Measurements from ENCODE around the gene KRTAP10-7.
A peak's percentile ranks its signal among the peaks of the same experiment; 100 is the strongest.
"Not testable (repeated sequence)": the region's sequence is repeated elsewhere in the genome, so short reads cannot be mapped to it uniquely, and the experiment has no call there.

The KRTAP10-7 gene

DNA sequence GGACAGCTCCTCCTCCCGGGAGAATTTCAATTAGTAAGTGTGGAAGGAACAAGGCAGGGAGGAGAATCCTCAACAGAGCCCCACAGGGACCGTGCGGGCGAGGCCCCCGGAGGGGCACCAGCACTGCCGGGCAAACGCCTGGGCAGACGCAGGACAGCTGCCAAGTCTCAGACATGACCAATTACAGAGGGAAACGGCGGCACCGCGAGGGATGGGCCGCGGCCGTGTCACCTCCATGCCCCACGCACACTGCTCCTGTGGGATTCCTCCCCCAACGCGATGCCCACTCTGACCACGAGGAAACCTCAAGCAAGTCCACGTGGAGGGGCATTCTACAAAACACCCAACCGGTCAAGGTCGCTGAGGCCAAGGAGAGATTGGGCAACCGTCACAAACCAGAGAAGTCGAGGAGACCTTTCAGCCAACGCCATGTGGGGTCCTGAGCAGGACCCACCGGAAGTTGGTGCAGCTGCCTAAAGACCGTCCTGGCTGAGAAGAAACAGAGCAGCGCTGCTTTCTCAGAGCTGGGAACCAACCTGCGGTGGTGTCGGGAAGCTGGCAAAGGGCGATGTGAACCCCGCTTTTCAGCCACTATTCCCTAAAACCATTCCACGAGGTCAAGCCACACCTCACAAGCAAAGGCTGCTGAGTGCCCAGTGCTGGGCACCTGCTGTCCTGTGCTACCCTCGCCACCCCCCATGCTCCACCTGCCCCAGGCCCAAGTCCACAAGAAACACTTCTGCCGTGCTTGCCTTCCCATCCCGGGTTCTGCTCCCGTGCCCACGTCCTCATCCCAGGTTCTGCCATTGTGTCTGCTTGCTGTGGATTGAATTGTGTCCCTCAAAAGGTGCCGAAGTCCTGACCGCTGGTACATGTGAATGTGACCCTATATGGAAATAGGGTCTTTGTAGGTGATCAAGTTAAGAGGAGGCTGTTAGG lies 28.3 kb upstream of the KRTAP10-7 start:
- DNase-seq: no peak

DNA sequence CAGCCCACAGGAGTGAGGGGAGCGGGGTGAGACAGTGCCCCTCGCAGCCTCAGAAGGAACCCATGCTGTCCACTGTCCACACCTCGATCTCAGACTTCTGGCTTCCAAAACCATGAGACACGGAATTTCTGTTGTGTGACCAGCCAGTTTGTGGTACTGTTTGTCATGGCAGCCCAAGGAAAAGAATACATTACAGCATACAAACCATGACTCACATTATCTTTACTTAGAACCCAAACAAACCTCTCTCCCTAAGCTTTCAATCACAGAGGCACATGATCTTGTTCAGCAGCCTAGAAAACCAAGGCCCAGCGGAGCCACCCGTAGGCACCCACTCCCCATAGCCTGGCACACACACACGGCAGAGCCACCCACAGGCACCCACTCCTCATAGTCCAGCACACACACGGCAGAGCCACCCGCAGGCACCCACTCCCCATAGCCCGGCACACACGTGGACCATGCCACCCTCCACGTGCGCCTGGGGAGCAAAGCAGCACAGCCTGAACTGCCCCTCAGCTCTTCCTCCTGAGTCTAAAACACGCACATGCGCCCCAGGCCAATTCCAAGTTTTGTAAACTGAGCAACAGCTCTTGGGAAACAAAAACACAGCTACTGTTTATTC lies 27.3 kb upstream of the KRTAP10-7 start:
- DNase-seq: no peak

DNA sequence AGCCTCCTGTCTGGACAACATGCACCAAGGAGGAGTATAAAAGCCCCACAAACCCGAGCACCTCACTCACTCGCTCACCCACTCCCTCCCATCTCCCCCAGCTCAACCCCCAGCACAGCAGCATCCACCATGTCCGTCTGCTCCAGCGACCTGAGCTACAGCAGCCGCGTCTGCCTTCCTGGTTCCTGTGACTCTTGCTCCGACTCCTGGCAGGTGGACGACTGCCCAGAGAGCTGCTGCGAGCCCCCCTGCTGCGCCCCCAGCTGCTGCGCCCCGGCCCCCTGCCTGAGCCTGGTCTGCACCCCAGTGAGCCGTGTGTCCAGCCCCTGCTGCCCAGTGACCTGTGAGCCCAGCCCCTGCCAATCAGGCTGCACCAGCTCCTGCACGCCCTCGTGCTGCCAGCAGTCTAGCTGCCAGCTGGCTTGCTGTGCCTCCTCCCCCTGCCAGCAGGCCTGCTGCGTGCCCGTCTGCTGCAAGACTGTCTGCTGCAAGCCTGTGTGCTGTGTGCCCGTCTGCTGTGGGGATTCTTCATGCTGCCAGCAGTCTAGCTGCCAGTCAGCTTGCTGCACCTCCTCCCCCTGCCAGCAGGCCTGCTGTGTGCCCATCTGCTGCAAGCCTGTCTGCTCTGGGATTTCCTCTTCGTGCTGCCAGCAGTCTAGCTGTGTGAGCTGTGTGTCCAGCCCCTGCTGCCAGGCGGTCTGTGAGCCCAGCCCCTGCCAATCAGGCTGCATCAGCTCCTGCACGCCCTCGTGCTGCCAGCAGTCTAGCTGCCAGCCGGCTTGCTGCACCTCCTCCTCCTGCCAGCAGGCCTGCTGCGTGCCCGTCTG lies 26.6 kb upstream of the KRTAP10-7 start, which contains the start of gene KRTAP10-4:
KRTAP10-4 (plus strand) TSS at position 100 of the 827 bp plus-strand sequence; CDS start at position 130, 30 bp downstream.
- not testable (repeated sequence) for DNase-seq

- no peak for DNase-seq
These were observed 25.7 kb upstream of the KRTAP10-7 start for GRCh38 chr21:44574457-44575306.

GRCh38 chr21:44575307-44576024 lies 24.9 kb upstream of the KRTAP10-7 start:
- DNase-seq: no peak

DNA sequence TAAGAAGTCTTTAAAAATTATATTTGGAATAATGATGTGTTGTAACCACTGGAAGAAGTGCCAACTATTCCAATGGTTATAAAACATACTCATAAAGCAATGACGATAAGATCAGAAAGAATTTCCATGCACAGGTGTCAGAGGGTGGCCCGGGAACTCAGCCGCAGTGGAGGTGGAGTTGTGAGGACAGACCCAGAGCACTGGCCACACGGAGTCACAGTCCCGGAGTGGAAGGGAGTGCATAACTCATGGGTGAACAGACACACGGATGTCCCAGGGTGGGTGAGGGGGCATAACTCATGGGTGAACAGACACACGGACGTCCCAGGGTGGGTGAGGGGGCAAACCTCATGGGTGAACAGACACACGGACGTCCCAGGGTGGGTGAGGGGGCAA lies 24.4 kb upstream of the KRTAP10-7 start:
- DNase-seq: no peak

DNA sequence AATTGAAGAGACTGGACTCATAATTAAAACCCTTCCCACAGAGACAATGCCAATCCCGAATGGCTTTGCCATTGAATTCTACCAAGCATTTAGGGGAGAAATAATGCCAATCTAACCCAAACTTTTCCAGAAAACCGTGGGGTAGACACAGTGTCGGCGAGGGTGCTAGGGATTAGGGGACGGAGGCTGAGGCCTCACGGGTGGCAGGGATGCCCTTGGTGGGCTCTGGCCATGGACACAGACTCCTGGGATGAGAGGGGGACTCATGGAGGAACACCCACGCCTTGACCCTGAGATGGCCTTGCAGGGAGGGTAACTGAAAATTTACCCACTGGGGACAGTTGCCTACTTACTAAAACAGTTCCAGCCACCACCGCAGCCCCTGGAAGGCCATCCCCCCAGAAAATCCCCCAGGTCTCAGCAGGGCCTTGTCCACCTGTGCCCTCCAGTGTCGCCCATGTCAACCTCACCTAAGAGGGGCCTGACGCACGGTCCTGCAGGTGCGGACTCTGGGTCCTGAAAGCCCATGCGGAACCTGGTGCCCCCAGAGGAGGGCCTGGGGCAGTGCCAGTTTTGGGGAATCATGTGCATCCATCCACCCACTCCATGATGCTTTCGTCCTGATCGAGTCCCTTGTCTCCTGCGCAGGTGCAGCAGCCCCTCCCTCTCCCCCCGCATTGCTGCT lies 21.9 kb upstream of the KRTAP10-7 start:
- no peak for DNase-seq

GRCh38 chr21:44579056-44579832 lies 21.2 kb upstream of the KRTAP10-7 start:
- no peak for DNase-seq

GRCh38 chr21:44579833-44580144 lies 20.6 kb upstream of the KRTAP10-7 start:
- DNase-seq: no peak

GRCh38 chr21:44580231-44580821 lies 20.1 kb upstream of the KRTAP10-7 start, which contains the start of gene KRTAP10-5:
KRTAP10-5 (minus strand) TSS chr21:44580604; CDS start chr21:44580578, 26 bp downstream.
- not testable (repeated sequence) for DNase-seq

GRCh38 chr21:44581158-44581557 lies 19.2 kb upstream of the KRTAP10-7 start:
- DNase-seq: no peak

DNA sequence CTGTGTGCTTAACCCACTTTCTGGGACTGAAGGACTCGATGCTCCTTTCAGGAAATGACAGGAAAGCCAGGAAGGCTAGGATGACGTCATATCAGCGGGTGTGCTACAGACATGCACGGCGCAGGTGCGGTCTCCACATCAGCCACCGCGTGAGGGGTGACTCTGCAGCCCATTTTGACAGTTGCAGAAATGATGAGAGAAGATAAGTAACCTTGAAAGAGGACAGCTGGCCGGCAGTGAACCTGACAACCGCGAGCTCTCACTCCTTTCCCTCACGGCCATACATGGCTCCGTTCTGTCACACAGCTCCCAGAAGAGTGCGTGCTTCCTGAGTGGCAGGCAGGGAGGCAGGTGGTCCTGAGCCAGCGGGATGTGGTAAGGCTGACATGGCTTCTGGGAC lies 18.3 kb upstream of the KRTAP10-7 start:
- no peak for DNase-seq

DNA sequence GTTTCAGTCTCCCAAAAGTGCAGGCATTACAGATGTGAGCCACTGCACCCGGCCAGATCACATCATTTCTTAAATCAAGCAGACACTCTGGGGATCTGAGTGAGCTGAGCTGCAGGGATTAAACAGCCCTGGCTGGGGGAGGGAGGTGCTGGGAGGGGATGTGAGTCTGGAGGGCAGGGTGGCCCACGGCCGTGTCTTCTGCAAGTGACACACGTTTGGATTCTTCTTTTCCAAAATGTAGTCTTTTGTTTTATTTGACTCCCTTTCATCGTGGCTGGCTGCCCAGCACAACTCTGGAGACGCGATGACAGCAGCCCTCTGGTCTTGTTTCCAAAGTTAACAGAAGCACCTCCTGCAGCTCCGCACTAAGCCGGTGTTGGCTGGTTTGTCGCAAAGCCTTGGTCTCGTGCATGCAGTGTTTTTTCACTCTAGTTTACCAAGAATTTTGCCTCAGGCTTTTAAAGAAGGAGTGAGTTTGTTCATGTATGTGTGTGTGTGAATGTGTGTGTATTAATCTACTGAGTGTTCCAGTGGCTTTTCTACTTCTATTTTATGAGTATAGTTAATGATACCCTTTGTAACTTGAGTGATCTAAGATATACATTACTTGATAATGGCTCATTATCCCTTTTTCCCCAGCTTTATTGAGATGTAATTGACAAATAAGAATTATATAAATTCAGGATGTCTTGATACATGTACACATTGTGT lies 17.2 kb upstream of the KRTAP10-7 start:
- no peak for DNase-seq

DNA sequence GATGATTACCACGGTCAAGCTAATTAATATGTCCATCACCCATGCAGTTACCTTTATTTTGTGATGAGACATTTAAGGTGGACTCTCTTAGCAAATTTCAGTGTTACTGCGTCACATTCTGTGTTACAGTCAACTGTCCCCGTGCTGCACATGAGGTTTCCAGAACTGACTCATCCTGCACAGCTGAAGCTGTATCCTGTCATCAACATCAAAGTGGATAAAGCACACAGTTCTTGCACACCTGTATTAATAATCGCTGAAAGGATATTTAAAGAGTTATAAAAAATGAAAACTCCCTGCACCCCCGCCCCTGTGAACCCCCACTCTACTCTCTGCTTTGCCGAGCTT lies 16.6 kb upstream of the KRTAP10-7 start:
- peak; percentile 30 for DNase-seq

GRCh38 chr21:44585892-44586291 lies 14.5 kb upstream of the KRTAP10-7 start:
- DNase-seq: no peak

DNA sequence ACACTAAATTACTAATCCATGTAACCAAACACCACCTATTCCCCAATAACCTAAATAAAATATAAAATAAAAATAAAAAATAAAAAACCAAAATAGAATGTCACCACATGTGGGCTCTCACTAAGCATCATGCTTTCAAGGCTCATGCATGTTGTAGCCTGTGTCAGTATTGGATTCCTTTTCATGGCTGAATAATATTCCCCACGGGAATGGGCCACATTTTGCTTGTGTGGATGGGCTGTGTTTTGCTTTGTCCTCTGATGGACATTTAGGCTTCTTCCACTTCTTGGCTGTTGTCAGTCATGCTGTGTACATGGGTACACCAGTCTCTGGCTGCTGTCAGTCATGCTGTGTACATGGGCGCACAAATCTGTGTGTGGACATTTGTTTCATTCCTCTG lies 11.3 kb upstream of the KRTAP10-7 start:
- no peak for DNase-seq

- DNase-seq: no peak
These were observed 10.7 kb upstream of the KRTAP10-7 start for GRCh38 chr21:44589586-44590305.

- no peak for DNase-seq
These were observed 10.1 kb upstream of the KRTAP10-7 start for GRCh38 chr21:44590311-44590721.
